Sciatic nerve (tissue), 2 donors: ENCODE results near the gene ARID3C. TPM values are rescaled to one million over a fixed set of nuclear protein-coding genes. Genes with fewer than 3 reads are reported as not detected.
A peak's percentile ranks its signal among the peaks of the same experiment; 100 is the strongest.

Experiments used
- ATAC-seq: fragments of 200-7000 bp; cut with Tn5 transposase; one replicate; pipeline ENCODE4 v1.9.1; 2020; ENCODE audit warnings: mild to moderate bottlenecking, moderate library complexity
- DNase-seq: peaks from one replicate; pipeline ENCODE4 v3.0.0-alpha.2; 2020; ENCODE audit warnings: low spot score
- intact Hi-C: fragments of 100-400 bp; cut with DNase I; formaldehyde crosslinking; loops from one replicate; pipeline ENCODE4 v1.14.2; 2022
- total RNA-seq: library from RNA; stranded (reverse); fragmentation: NEBNext Ultra II Directional; extraction: Animal tissue kit (Norgen Biotek cat#: 25700); gene quantifications from one replicate; pipeline ENCODE4 v1.2.1, GENCODE V29; 2021
- donor health status: DM: no; HTN: no; CAD: no.
- donor health status: DM: no; HTN: no; CAD: no.

ARID3C gene
- total RNA-seq, 1 donor from 2014 or later = 1.2 TPM

GRCh38 chr9:34585946-34586669 lies 42.8 kb downstream of the ARID3C start:
- intact Hi-C loops = loop anchor here (5.0 kb wide), 1 partner anchor 179 kb away; no protein-coding TSS in a partner anchor
- DNase-seq = no peak
- no peak for ATAC-seq

GRCh38 chr9:34584970-34585369 lies 43.9 kb downstream of the ARID3C start:
- DNase-seq (no peak), ATAC-seq (no peak)
- intact Hi-C loops = loop anchor here (5.0 kb wide), 1 partner anchor 178 kb away; no protein-coding TSS in a partner anchor

- intact Hi-C loops = no loop called here
- ATAC-seq (no peak), DNase-seq (no peak)
These were observed 46.1 kb downstream of the ARID3C start for GRCh38 chr9:34582787-34583186.

GRCh38 chr9:34581318-34581717 lies 47.5 kb downstream of the ARID3C start:
- intact Hi-C loops = no loop called here

GRCh38 chr9:34580358-34580757 lies 48.5 kb downstream of the ARID3C start:
- DNase-seq (no peak), ATAC-seq (no peak)
- intact Hi-C loops = no loop called here

More at GRCh38 chr9:34581318-34581717, 47.5 kb downstream of the ARID3C start:
- DNase-seq (no peak), ATAC-seq (no peak)

- ATAC-seq = no peak
These were observed 49.1 kb downstream of the ARID3C start for GRCh38 chr9:34579808-34580163.

GRCh38 chr9:34579104-34579807 lies 49.6 kb downstream of the ARID3C start:
- DNase-seq (peak; percentile 60), ATAC-seq (no peak)
- intact Hi-C loops = no loop called here

More at GRCh38 chr9:34579808-34580163, 49.1 kb downstream of the ARID3C start:
- DNase-seq = no peak
- intact Hi-C loops = no loop called here

- no peak for DNase-seq
- intact Hi-C loops = no loop called here
- ATAC-seq = peak; percentile 51
These were observed 50.4 kb downstream of the ARID3C start for GRCh38 chr9:34578241-34579103.

GRCh38 chr9:34577400-34578240 lies 51.2 kb downstream of the ARID3C start:
- ATAC-seq (no peak), DNase-seq (peak; percentile 59)
- intact Hi-C loops = no loop called here

- intact Hi-C loops = no loop called here
- DNase-seq = no peak
These were observed 52.1 kb downstream of the ARID3C start for GRCh38 chr9:34576597-34577399.

GRCh38 chr9:34575862-34576596 lies 52.8 kb downstream of the ARID3C start:
- DNase-seq (no peak), ATAC-seq (peak; percentile 17)
- intact Hi-C loops = no loop called here

More at GRCh38 chr9:34576597-34577399, 52.1 kb downstream of the ARID3C start:
- ATAC-seq = peak; percentile 16

GRCh38 chr9:34575241-34575640 lies 53.6 kb downstream of the ARID3C start:
- intact Hi-C loops = no loop called here

GRCh38 chr9:34574571-34574970 lies 54.3 kb downstream of the ARID3C start:
- DNase-seq (no peak), ATAC-seq (no peak)
- intact Hi-C loops = no loop called here

More at GRCh38 chr9:34575241-34575640, 53.6 kb downstream of the ARID3C start:
- no peak for ATAC-seq
- no peak for DNase-seq

GRCh38 chr9:34573599-34574325 lies 55.1 kb downstream of the ARID3C start:
- DNase-seq = no peak
- ATAC-seq = no peak

GRCh38 chr9:34572628-34573027 lies 56.2 kb downstream of the ARID3C start:
- ATAC-seq = no peak
- intact Hi-C loops = no loop called here
- DNase-seq = no peak

More at GRCh38 chr9:34573599-34574325, 55.1 kb downstream of the ARID3C start:
- intact Hi-C loops = no loop called here

GRCh38 chr9:34572092-34572491 lies 56.8 kb downstream of the ARID3C start:
- ATAC-seq (peak; percentile 70), DNase-seq (no peak)
- intact Hi-C loops = no loop called here

- no peak for DNase-seq
- intact Hi-C loops = no loop called here
These were observed 57.4 kb downstream of the ARID3C start for GRCh38 chr9:34571481-34571810.

More at GRCh38 chr9:34571481-34571810, 57.4 kb downstream of the ARID3C start:
- ATAC-seq = peak; percentile 47
